Epithelial cell of alveolus of lung (primary cell): ENCODE results near the gene ALDH8A1. TPM values are rescaled to one million over a fixed set of nuclear protein-coding genes. Genes with fewer than 3 reads are reported as not detected.

ENCODE experiments used
- total RNA-seq: library from RNA; depleted of rRNA; stranded (reverse); fragments of >200 nt; gene quantifications from 2 replicates; pipeline ENCODE4 v1.2.1, GENCODE V29; 2015

ALDH8A1 gene
- 0.26 and 0.32 TPM in 2 replicates for total RNA-seq

GRCh38 chr6:134949927-134950326 is at the start of gene ALDH8A1:
ALDH8A1 (minus strand) TSS chr6:134950101; CDS start chr6:134950053, 48 bp downstream.

Other genes starting within 250 kb of the ALDH8A1 start
- gene HBS1L, start 104.7 kb upstream of the ALDH8A1 start, total RNA-seq: 41.0 and 65.0 TPM in 2 replicates
- 2.5 TPM in 1 of 2 replicates, not detected in the other for gene MYB, start 231.2 kb upstream of the ALDH8A1 start, total RNA-seq